H1 (cell line): ENCODE data around the gene MAFG. TPM values are rescaled to one million over a fixed set of nuclear protein-coding genes. Genes with fewer than 3 reads are reported as not detected.

ENCODE experiments used
- CTCF ChIA-PET: fragments of 300-600 bp; sonication (Branson Sonifier 250); formaldehyde crosslinking; loops from one replicate; lab custom pipeline; 2021; ENCODE audit not compliant: partially characterized antibody; lab: Charles Lee
- POLR2A ChIA-PET: fragments of 300-600 bp; sonication (Branson Sonifier 250); formaldehyde crosslinking; loops from one replicate; lab custom pipeline; 2021; ENCODE audit warnings: inconsistent platforms; ENCODE audit not compliant: partially characterized antibody; lab: Charles Lee
- DNase-seq, 2 experiments: peaks; one replicate each; pipeline versions ENCODE4 v3.0.0 to v3.0.0-alpha.2; 2010 to 2022; ENCODE audit warnings: low spot score in 2 of 2, low read depth in 1 of 2, mixed read lengths in 1 of 2
- FAIRE-seq: peaks from 2 replicates; lab custom pipeline; 2011; peaks lifted over from hg19 to GRCh38; lab: Jason Lieb, UNC
- H2AFZ ChIP-seq: 2 replicates; pipeline ENCODE4 v1.8.1; 2012; ENCODE audit warnings: low read length, inconsistent platforms
- H2AK5ac ChIP-seq: 2 replicates; pipeline ENCODE4 v1.6.1; 2013; ENCODE audit warnings: low read depth, low read length
- H2BK120ac ChIP-seq: replicated peaks from 2 replicates; pipeline ENCODE3; 2013; ENCODE audit warnings: low read depth, low read length, inconsistent platforms
- H2BK12ac ChIP-seq: 2 replicates; pipeline ENCODE4 v1.6.1; 2013; ENCODE audit warnings: low read depth, low read length
- H2BK15ac ChIP-seq: 2 replicates; pipeline ENCODE4 v1.6.1; 2013; ENCODE audit warnings: low read length
- H2BK20ac ChIP-seq: 2 replicates; pipeline ENCODE4 v1.6.1; 2013; ENCODE audit warnings: low read length
- H2BK5ac ChIP-seq: 2 replicates; pipeline ENCODE4 v1.6.1; 2013; ENCODE audit warnings: low read depth, low read length
- H3K14ac ChIP-seq: 2 replicates; pipeline ENCODE4 v1.6.1; 2013; ENCODE audit warnings: inconsistent platforms; ENCODE audit not compliant: insufficient read length
- H3K18ac ChIP-seq: 2 replicates; pipeline ENCODE4 v1.6.1; 2013; ENCODE audit warnings: low read length; ENCODE audit errors: extremely low read depth
- H3K23ac ChIP-seq: 2 replicates; pipeline ENCODE4 v1.6.1; 2013; ENCODE audit warnings: inconsistent platforms; ENCODE audit not compliant: insufficient read length
- H3K23me2 ChIP-seq: 2 replicates; pipeline ENCODE4 v1.6.1; 2013; ENCODE audit warnings: low read depth, low read length
- H3K27ac ChIP-seq: 2 replicates; pipeline ENCODE4 v1.6.1; 2011; ENCODE audit warnings: low read depth, low read length, inconsistent platforms
- H3K27me3 ChIP-seq, 4 experiments: replicated peaks in 1 of 4; 1 replicate in 1 of 4; 2 replicates in 3 of 4; pipeline versions ENCODE4 v1.6.1 to v1.8.1; 2011 to 2013; ENCODE audit warnings: low read length in 3 of 4, mild to moderate bottlenecking in 3 of 4, inconsistent platforms in 2 of 4, mixed read lengths in 2 of 4, moderate library complexity in 1 of 4; ENCODE audit not compliant: control insufficient read depth in 3 of 4, insufficient read depth in 3 of 4; ENCODE audit errors: extremely low read depth in 1 of 4
- H3K36me3 ChIP-seq, 4 experiments: 2 replicates each; pipeline versions ENCODE4 v1.6.1 to v1.8.1; 2011 to 2013; ENCODE audit warnings: mild to moderate bottlenecking in 4 of 4, low read length in 3 of 4, moderate library complexity in 2 of 4, control low read depth in 1 of 4, inconsistent platforms in 1 of 4; ENCODE audit not compliant: insufficient read depth in 4 of 4, control insufficient read depth in 2 of 4
- H3K4ac ChIP-seq: replicated peaks from 2 replicates; pipeline ENCODE3; 2013; ENCODE audit warnings: low read length, low read depth, mixed read lengths, inconsistent platforms; ENCODE audit not compliant: insufficient read length
- H3K4me1 ChIP-seq, 4 experiments: replicated peaks in 1 of 4; 1 replicate in 1 of 4; 2 replicates in 3 of 4; pipeline versions ENCODE4 v1.6.1 to v1.8.1; 2011 to 2013; ENCODE audit warnings: low read length in 3 of 4, inconsistent platforms in 2 of 4, mixed read lengths in 1 of 4; ENCODE audit not compliant: insufficient read depth in 4 of 4, control insufficient read depth in 3 of 4
- H3K4me2 ChIP-seq, 2 experiments: 2 replicates each; pipeline versions ENCODE4 v1.6.1 to v1.8.1; 2011 to 2013; ENCODE audit warnings: low read depth in 2 of 2, low read length in 2 of 2, control low read depth in 1 of 2, inconsistent platforms in 1 of 2, mild to moderate bottlenecking in 1 of 2; ENCODE audit not compliant: insufficient read depth in 1 of 2
- H3K4me3 ChIP-seq, 4 experiments: fragments of 200-600, 300-600 bp in 1 of 4; sonication (generic), shearing (Covaris generic), sonication (Bioruptor Twin) in 1 of 4; 2 replicates each; pipeline versions ENCODE4 v1.5.1 to v1.8.1; 2011 to 2016; ENCODE audit warnings: low read length in 4 of 4, low read depth in 3 of 4, control low read depth in 2 of 4, inconsistent platforms in 2 of 4, mild to moderate bottlenecking in 2 of 4, mixed read lengths in 1 of 4, moderate library complexity in 1 of 4; ENCODE audit not compliant: insufficient read depth in 2 of 4; ENCODE audit errors: extremely low read depth in 1 of 4
- H3K56ac ChIP-seq: replicated peaks from 2 replicates; pipeline ENCODE3; 2013; ENCODE audit warnings: low read depth, mild to moderate bottlenecking, mixed read lengths, low read length, inconsistent platforms; ENCODE audit not compliant: insufficient read length
- H3K79me1 ChIP-seq: 2 replicates; pipeline ENCODE4 v1.6.1; 2013; ENCODE audit warnings: low read depth, low read length, control low read depth
- H3K79me2 ChIP-seq, 2 experiments: 2 replicates each; pipeline versions ENCODE4 v1.6.1 to v1.8.1; 2012 to 2013; ENCODE audit warnings: low read length in 2 of 2, mild to moderate bottlenecking in 2 of 2, inconsistent platforms in 1 of 2; ENCODE audit not compliant: insufficient read depth in 2 of 2, control insufficient read depth in 1 of 2
- H3K9ac ChIP-seq, 4 experiments: replicated peaks in 1 of 4; 1 replicate in 1 of 4; 2 replicates in 3 of 4; pipeline versions ENCODE4 v1.6.1 to v1.8.1; 2011 to 2013; ENCODE audit warnings: low read depth in 3 of 4, low read length in 3 of 4, control low read depth in 2 of 4, mild to moderate bottlenecking in 2 of 4, moderate library complexity in 2 of 4, inconsistent platforms in 1 of 4; ENCODE audit errors: extremely low read depth in 1 of 4
- H3K9me3 ChIP-seq, 2 experiments: 2 replicates each; pipeline versions ENCODE4 v1.6.1 to v1.8.1; 2012 to 2013; ENCODE audit warnings: mild to moderate bottlenecking in 2 of 2, moderate library complexity in 2 of 2, control low read depth in 1 of 2, inconsistent platforms in 1 of 2, low read depth in 1 of 2, low read length in 1 of 2, mixed read lengths in 1 of 2; ENCODE audit not compliant: insufficient read depth in 2 of 2
- H4K20me1 ChIP-seq, 2 experiments: replicated peaks in 1 of 2; 2 replicates each; pipeline versions ENCODE3 to v1.8.1; 2011 to 2013; ENCODE audit warnings: inconsistent platforms in 2 of 2, low read length in 2 of 2, mild to moderate bottlenecking in 1 of 2; ENCODE audit not compliant: insufficient read depth in 2 of 2, control insufficient read depth in 1 of 2
- H4K5ac ChIP-seq: 2 replicates; pipeline ENCODE4 v1.6.1; 2013; ENCODE audit warnings: low read length, low read depth, mixed read lengths, inconsistent platforms; ENCODE audit not compliant: insufficient read length
- H4K8ac ChIP-seq: 2 replicates; pipeline ENCODE4 v1.8.0; 2013; ENCODE audit warnings: mild to moderate bottlenecking, moderate library complexity, low read length, inconsistent platforms; ENCODE audit not compliant: insufficient read depth; ENCODE audit errors: extremely low read depth
- H4K91ac ChIP-seq: replicated peaks from 2 replicates; pipeline ENCODE3; 2013; ENCODE audit warnings: low read length, mixed read lengths, inconsistent platforms; ENCODE audit not compliant: insufficient read length
- ASH2L ChIP-seq: fragments of 200-600, 300-600 bp; sonication (generic); IDR thresholded peaks from one replicate; pipeline ENCODE4 v1.7.1; 2017; ENCODE audit warnings: low read length
- CHD2 ChIP-seq: IDR thresholded peaks from 2 replicates; pipeline ENCODE4 v1.6.1; 2012; ENCODE audit warnings: low read length, improper control_type of control experiment
- CREB1 ChIP-seq: IDR thresholded peaks from 2 replicates; pipeline ENCODE4 v1.6.1; 2012; ENCODE audit warnings: inconsistent platforms
- GABPA ChIP-seq: IDR thresholded peaks from 2 replicates; pipeline ENCODE4 v1.6.1; 2011; ENCODE audit warnings: mild to moderate bottlenecking, low read length, moderate library complexity, borderline replicate concordance; ENCODE audit not compliant: insufficient read depth
- KDM1A ChIP-seq: fragments of 200-600, 300-600 bp; sonication (generic); IDR thresholded peaks from 2 replicates; pipeline ENCODE4 v1.7.1; 2016; ENCODE audit warnings: mild to moderate bottlenecking, low read length, borderline replicate concordance
- MAFK ChIP-seq: IDR thresholded peaks from 2 replicates; pipeline ENCODE4 v1.6.1; 2012; ENCODE audit warnings: low read depth, mild to moderate bottlenecking, improper control_type of control experiment, low read length
- POLR2AphosphoS5 ChIP-seq: IDR thresholded peaks from 2 replicates; pipeline ENCODE4 v1.6.1; 2011; ENCODE audit warnings: low read depth, low read length
- RXRA ChIP-seq: IDR thresholded peaks from 2 replicates; pipeline ENCODE4 v1.6.1; 2011; ENCODE audit warnings: low read depth, mild to moderate bottlenecking, low read length, moderate library complexity; ENCODE audit not compliant: insufficient read depth
- SIN3A ChIP-seq, 2 experiments: IDR thresholded peaks in 1 of 2; conservative IDR thresholded peaks in 1 of 2; 2 replicates each; pipeline ENCODE4 v1.6.1; 2011 to 2012; ENCODE audit warnings: low read length in 2 of 2, improper control_type of control experiment in 1 of 2, low read depth in 1 of 2, mild to moderate bottlenecking in 1 of 2
- YY1 ChIP-seq: IDR thresholded peaks from 2 replicates; pipeline ENCODE4 v1.6.1; 2011; ENCODE audit warnings: low read depth, mild to moderate bottlenecking, low read length
- WGBS, 2 experiments: shearing (Covaris generic) in 1 of 2; methylation state at CpG; one replicate each; pipeline versions ENCODE4 v1.1.6 to v1.1.7; 2013 to 2015; ENCODE audit warnings: low lambda C conversion rate in 2 of 2, mixed read lengths in 2 of 2, inconsistent platforms in 1 of 2, low coverage in 1 of 2, missing lambda C conversion rate in 1 of 2; ENCODE audit not compliant: insufficient replicate concordance in 2 of 2, insufficient coverage in 1 of 2, insufficient read length in 1 of 2; ENCODE audit errors: extremely low coverage in 1 of 2, missing lambda C conversion rate in 1 of 2; 5-methylcytosine and 5-hydroxymethylcytosine counted together
- polyA plus RNA-seq, 7 experiments: library from polyadenylated mRNA; depleted of rRNA in 3 of 7; stranded (reverse) in 5 of 7; unstranded in 2 of 7; fragments of >200 nt in 5 of 7; fragments of 200-250 nt in 2 of 7; gene quantifications; 1 replicate in 5 of 7; 2 replicates in 1 of 7; 4 replicates in 1 of 7; pipeline versions ENCODE4 v1.2.1 to v1.2.3, GENCODE V29; 2011 to 2013; ENCODE audit warnings: missing spikeins in 2 of 7, mixed read lengths in 2 of 7
- total RNA-seq: library from RNA; stranded (reverse); fragmentation: NEBNext Ultra II Directional; extraction: Animal tissue kit (Norgen Biotek cat#: 25700); gene quantifications from 2 replicates; pipeline ENCODE4 v1.2.1, GENCODE V29; 2021
- TF ChIP-seq, protein P1 (sequence below), 3 experiments: IDR thresholded peaks; 1 replicate in 2 of 3; 2 replicates in 1 of 3; pipeline versions ENCODE4 v1.5.1 to v1.6.1; 2011; ENCODE audit warnings: low read length in 3 of 3, mild to moderate bottlenecking in 3 of 3, inconsistent platforms in 2 of 3, low read depth in 1 of 3, moderate library complexity in 1 of 3; ENCODE audit not compliant: insufficient read depth in 1 of 3; ENCODE audit errors: control extremely low read depth in 1 of 3

The MAFG gene
- total and polyA plus RNA-seq, 2 of the 8 experiments (the other 6 are each of a cell fraction or from before 2014, with no cell fraction given), result 25.5 to 26.9 TPM

DNA sequence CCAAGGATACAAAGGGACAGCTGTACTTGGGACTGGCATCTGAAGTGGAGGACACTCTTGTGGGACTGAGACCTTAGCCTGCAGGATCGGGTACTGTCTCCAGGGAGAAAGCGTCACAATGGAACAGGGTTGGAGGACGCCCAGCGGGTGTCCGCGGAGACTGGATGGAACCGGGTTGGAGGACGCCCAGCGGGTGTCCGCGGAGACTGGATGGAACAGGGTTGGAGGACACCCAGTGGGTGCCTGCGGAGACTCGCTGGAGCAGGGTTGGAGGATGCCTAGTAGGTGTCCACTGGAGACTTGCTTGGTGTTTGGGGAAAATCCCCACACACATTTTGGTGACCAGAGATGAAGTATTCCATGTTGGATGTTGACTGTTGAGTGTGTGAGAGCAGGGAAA, 19.7 kb upstream of the MAFG start, which contains the start of gene MYADML2:
MYADML2 (minus strand) TSS at position 45 of the 400 bp plus-strand sequence. CDS start 5,492 bp downstream, outside the sequence.
- no peak within 1 kb of the TSS for H2AFZ ChIP-seq
- H3K4me3 ChIP-seq, result no peak within 1 kb of the TSS
- H3K4ac ChIP-seq, result no peak within 1 kb of the TSS
- H3K4me2 ChIP-seq, result no peak within 1 kb of the TSS
- no peak within 1 kb of the TSS for H4K5ac ChIP-seq
- TF ChIP-seq YY1, result no peak
- no peak for TF ChIP-seq CREB1
- no peak for TF ChIP-seq GABPA
- TF ChIP-seq MAFK, result no peak
- no peak for TF ChIP-seq SIN3A (conservative IDR thresholded peaks at IDR 0.05 in 1 of 2, IDR thresholded peaks at IDR 0.05 in 1 of 2; ENCODE audit: low read depth in 1 of 2, low read length in 2 of 2)
- no peak for TF ChIP-seq KDM1A
- TF ChIP-seq POLR2AphosphoS5, result no peak
- no peak for TF ChIP-seq CHD2
- TF ChIP-seq, protein P1, sequence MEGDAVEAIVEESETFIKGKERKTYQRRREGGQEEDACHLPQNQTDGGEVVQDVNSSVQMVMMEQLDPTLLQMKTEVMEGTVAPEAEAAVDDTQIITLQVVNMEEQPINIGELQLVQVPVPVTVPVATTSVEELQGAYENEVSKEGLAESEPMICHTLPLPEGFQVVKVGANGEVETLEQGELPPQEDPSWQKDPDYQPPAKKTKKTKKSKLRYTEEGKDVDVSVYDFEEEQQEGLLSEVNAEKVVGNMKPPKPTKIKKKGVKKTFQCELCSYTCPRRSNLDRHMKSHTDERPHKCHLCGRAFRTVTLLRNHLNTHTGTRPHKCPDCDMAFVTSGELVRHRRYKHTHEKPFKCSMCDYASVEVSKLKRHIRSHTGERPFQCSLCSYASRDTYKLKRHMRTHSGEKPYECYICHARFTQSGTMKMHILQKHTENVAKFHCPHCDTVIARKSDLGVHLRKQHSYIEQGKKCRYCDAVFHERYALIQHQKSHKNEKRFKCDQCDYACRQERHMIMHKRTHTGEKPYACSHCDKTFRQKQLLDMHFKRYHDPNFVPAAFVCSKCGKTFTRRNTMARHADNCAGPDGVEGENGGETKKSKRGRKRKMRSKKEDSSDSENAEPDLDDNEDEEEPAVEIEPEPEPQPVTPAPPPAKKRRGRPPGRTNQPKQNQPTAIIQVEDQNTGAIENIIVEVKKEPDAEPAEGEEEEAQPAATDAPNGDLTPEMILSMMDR (IDR thresholded peaks at IDR 0.05; ENCODE audit: control extremely low read depth in 1 of 3, insufficient read depth in 1 of 3, low read depth in 1 of 3, low read length in 3 of 3), result no peak
- no peak for TF ChIP-seq ASH2L
- no peak for TF ChIP-seq RXRA
- TF ChIP-seq, all 59 proteins: peak for 0
- Histone ChIP-seq H3K9me3 (no peaks in the 10 kb centered on the region), H3K36me3 (no peaks in the 10 kb centered on the region), H4K20me1 (no peaks in the 10 kb centered on the region), H3K14ac (no peak within 1 kb of the TSS), H2BK12ac (no peak within 1 kb of the TSS), H4K91ac (no peak within 1 kb of the TSS), H2BK15ac (0 out of 2 replicates have a peak within 1 kb of the TSS, but pooled peaks have one; percentile 46), H3K27ac (no peak within 1 kb of the TSS), H2BK120ac (no peak within 1 kb of the TSS), H3K79me2 (no peaks in the 10 kb centered on the region), H3K18ac (no peak within 1 kb of the TSS), H3K23me2 (no peaks in the 10 kb centered on the region), H4K8ac (no peak within 1 kb of the TSS), H3K56ac (no peak within 1 kb of the TSS), H3K27me3 (peaks cover 0 to 5% (median under 1%) of the 10 kb centered on the region in 4 experiments; a peak in 3 of 7 replicates), H3K79me1 (no peaks in the 10 kb centered on the region), H3K9ac (no peak within 1 kb of the TSS), H2AK5ac (no peak within 1 kb of the TSS), H3K23ac (no peak within 1 kb of the TSS), H3K4me1 (peaks cover 0 to under 1% (median under 1%) of the 10 kb centered on the region in 4 experiments; a peak in 3 of 7 replicates), H2BK20ac (no peak within 1 kb of the TSS), H2BK5ac (no peak within 1 kb of the TSS)
- CTCF ChIA-PET, result interaction anchor here (0.7 kb wide), 2 partner anchors 12 to 78 kb away, joined by 3 read pairs; no protein-coding TSS in a partner anchor
- POLR2A ChIA-PET, result interaction anchor here (0.9 kb wide), 2 partner anchors 16 to 19 kb away, joined by 3 read pairs; no protein-coding TSS in a partner anchor
- FAIRE-seq, result no peak
- no peak for DNase-seq
- WGBS, 2 experiments, result 81% methylated on average over 12 of the region's 13 CpGs; no CpG with 5 or more reads in 1 of the 2 experiments
